Mesothelial cell of epicardium (in vitro differentiated cells): ENCODE results near the gene IL23A. TPM values are rescaled to one million over a fixed set of nuclear protein-coding genes. Genes with fewer than 3 reads are reported as not detected.

Source experiments
- DNase-seq, 2 experiments: peaks; one replicate each; pipeline ENCODE4 v3.0.0; 2021; ENCODE audit warnings: low spot score in 2 of 2; ENCODE audit not compliant: unreplicated experiment in 2 of 2
- H3K27ac Mint-ChIP-seq: 2 replicates; pipeline ENCODE4 v1.8.0; 2021; ENCODE audit warnings: mixed read lengths
- H3K27me3 Mint-ChIP-seq: 2 replicates; pipeline ENCODE4 v1.8.0; 2021; ENCODE audit warnings: low read depth, mixed read lengths
- H3K36me3 Mint-ChIP-seq: 2 replicates; pipeline ENCODE4 v1.8.0; 2021; ENCODE audit warnings: mixed read lengths
- H3K4me1 Mint-ChIP-seq: 2 replicates; pipeline ENCODE4 v1.8.0; 2021; ENCODE audit warnings: mixed read lengths
- H3K4me3 Mint-ChIP-seq: 2 replicates; pipeline ENCODE4 v1.8.0; 2021; ENCODE audit warnings: mild to moderate bottlenecking, moderate library complexity, mixed read lengths
- H3K9me3 Mint-ChIP-seq: 2 replicates; pipeline ENCODE4 v1.8.0; 2021; ENCODE audit warnings: mixed read lengths
- total RNA-seq: library from RNA; stranded (reverse); gene quantifications from 3 replicates; pipeline ENCODE4 v1.2.1, GENCODE V29; 2021
- TF ChIP-seq, protein P1 (sequence below): fragments of 200-600 bp; sonication (generic); IDR thresholded peaks from one replicate; pipeline ENCODE4 v1.5.0; 2021; ENCODE audit warnings: antibody characterized with exemption; ENCODE audit not compliant: unreplicated experiment

The IL23A gene
- total RNA-seq, 1 donor from 2014 or later, result 0.76 TPM

DNA sequence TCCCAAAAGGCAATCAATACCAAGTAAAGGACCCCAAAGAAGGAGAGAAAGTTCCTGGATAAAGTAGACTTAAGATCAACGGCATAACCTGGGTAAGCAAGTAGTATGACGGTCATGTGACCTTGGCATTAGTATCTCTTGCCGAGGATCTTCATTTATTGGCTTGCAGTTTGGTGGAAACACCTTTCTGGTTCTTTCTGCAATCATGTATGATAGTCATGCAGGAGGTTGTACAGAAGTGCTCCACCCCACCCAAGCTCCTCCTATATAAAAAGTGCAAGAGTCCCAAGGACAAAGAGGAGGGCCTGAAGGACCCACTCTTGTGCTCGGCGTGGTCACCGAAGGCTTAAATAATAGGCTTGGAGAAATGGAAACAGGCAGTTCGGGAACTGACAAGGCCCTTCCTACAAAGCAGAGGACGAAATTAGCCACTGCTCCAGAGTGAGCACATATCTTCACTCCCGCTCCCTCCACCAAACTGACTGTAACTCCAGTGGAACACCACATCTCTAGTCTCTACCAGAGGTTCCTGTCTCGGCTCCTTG, 39.3 kb upstream of the IL23A start:
- Mint-ChIP-seq H3K4me1 (peaks cover 25% of the 10 kb centered on the region), H3K9me3 (no peaks in the 10 kb centered on the region), H3K36me3 (peaks cover 4% of the 10 kb centered on the region), H3K27me3 (no peaks in the 10 kb centered on the region), H3K27ac (peak overlapping the region; percentile 92), H3K4me3 (peak overlapping the region; percentile 93)
- TF ChIP-seq, protein P1, sequence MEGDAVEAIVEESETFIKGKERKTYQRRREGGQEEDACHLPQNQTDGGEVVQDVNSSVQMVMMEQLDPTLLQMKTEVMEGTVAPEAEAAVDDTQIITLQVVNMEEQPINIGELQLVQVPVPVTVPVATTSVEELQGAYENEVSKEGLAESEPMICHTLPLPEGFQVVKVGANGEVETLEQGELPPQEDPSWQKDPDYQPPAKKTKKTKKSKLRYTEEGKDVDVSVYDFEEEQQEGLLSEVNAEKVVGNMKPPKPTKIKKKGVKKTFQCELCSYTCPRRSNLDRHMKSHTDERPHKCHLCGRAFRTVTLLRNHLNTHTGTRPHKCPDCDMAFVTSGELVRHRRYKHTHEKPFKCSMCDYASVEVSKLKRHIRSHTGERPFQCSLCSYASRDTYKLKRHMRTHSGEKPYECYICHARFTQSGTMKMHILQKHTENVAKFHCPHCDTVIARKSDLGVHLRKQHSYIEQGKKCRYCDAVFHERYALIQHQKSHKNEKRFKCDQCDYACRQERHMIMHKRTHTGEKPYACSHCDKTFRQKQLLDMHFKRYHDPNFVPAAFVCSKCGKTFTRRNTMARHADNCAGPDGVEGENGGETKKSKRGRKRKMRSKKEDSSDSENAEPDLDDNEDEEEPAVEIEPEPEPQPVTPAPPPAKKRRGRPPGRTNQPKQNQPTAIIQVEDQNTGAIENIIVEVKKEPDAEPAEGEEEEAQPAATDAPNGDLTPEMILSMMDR, result no peak
- DNase-seq, result no peak

DNA sequence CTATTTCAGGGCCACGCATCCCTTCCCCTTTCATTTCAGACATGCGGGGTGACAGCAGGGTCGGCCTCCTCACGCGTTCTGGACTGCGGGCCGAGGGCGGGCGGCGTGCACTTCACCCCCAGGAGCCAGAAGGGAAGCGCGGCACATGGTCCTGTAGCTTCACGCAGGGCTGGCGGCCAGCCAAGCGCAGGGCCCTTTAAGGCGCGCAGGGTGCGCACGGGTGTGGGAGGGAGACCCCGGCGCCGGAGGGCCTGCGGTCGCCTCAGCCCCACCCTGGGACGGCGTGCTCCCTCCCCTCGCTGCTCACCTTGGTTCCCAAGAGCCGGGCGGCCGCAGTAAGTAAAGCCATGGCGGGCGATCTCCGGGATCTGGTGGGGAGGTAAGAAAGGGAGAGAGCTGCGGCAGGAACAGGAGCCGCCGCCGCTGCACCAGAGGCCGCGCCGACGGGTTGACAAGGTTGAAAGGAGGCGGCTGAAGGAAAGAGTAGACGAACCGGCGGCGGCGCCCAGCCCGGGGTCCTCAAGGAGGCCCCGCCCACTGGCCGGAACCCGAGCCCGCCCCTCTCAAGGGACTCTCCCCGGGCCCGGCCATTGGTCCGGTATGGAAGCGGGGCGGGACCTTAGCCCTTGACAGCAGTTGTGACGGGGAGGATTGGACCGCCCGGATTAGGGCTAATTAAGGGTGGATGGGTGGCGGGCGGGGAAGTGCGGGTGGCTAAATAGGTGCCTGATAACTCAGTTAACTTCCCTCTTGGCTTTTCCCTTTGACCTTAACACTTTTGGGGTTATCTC, 38.6 kb upstream of the IL23A start, which contains the start of gene CS:
Gene CS, minus strand, starts transcription at position 478 of the 791 bp plus-strand sequence. Its CDS starts 129 bp downstream, at position 349.
- Mint-ChIP-seq H3K36me3 (peaks cover 6% of the 10 kb centered on the region), H3K27me3 (no peaks in the 10 kb centered on the region), H3K4me1 (peaks cover 25% of the 10 kb centered on the region), H3K27ac (peak within 1 kb of the TSS; percentile 92), H3K4me3 (peak within 1 kb of the TSS; percentile 93), H3K9me3 (no peaks in the 10 kb centered on the region)
- TF ChIP-seq, protein P1, result no peak
- peak; percentile 97 for DNase-seq

DNA sequence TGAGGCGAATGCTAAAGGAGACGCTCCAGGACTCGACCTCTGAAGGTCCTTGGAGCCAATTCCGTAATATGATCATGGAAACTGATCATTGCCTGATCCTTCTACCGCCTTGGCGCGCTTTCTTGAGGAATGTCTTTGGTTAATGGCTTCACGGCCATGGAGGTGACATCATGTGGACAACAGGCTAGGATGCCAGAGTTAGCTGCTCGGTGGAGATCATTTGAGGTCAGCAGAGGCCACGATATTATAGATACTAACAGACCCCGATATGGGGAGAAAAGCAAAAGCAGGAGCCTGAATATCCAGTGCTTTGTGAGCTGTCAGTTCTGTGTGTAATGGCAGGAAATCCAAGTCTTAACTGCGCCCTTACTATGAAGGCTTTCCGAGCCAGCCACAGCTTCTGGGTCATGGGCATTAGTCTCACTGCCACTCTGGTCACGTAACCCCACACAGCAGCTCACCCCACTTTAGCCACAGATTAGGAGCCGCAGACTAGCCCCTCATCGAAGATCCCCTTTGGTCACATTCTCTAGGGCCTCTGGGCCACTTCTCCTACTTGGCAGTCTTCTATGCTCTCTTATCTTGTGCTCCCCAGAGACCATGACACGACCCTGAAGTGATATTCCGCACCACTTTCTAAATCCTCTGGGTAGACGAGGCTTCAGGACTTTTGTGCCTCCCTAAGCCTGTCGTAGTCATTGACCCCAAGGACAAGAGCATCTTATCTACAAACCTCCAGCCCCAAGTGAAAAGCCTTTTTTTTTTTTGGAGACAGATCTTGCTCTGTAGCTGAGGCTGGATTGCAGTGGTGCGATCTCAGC, 37.8 kb upstream of the IL23A start:
- Mint-ChIP-seq H3K36me3 (peaks cover 9% of the 10 kb centered on the region), H3K4me1 (peaks cover 25% of the 10 kb centered on the region), H3K27me3 (no peaks in the 10 kb centered on the region), H3K4me3 (peak overlapping the region; percentile 93), H3K9me3 (no peaks in the 10 kb centered on the region), H3K27ac (peak overlapping the region; percentile 92)
- TF ChIP-seq, protein P1, result no peak
- DNase-seq, result no peak

DNA sequence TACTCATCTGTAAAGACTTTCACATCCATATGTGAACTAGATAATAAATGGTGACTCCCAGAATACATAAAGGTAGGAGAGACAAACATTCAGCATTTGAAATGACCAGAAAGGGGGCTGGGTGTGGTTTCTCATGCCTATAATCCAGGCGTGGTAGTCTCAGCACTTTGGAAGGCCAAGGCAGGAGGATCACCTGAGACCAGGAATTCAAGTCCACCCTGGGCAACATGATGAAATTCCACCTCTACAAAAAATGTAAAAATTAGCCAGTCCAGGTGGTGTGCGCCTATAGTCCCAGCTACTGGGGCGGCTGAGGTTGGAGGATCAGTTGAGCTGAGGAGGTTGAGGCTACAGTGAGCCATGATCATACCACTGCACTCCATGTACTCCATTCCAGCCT, 34.4 kb upstream of the IL23A start:
- H3K4me1 Mint-ChIP-seq, result peaks cover 13% of the 10 kb centered on the region
- TF ChIP-seq, protein P1, result no peak
- no peak overlapping the region for H3K27ac Mint-ChIP-seq
- H3K4me3 Mint-ChIP-seq, result no peak overlapping the region
- DNase-seq, result no peak
- peaks cover 13% of the 10 kb centered on the region for H3K36me3 Mint-ChIP-seq
- H3K27me3 Mint-ChIP-seq, result no peaks in the 10 kb centered on the region
- no peaks in the 10 kb centered on the region for H3K9me3 Mint-ChIP-seq

DNA sequence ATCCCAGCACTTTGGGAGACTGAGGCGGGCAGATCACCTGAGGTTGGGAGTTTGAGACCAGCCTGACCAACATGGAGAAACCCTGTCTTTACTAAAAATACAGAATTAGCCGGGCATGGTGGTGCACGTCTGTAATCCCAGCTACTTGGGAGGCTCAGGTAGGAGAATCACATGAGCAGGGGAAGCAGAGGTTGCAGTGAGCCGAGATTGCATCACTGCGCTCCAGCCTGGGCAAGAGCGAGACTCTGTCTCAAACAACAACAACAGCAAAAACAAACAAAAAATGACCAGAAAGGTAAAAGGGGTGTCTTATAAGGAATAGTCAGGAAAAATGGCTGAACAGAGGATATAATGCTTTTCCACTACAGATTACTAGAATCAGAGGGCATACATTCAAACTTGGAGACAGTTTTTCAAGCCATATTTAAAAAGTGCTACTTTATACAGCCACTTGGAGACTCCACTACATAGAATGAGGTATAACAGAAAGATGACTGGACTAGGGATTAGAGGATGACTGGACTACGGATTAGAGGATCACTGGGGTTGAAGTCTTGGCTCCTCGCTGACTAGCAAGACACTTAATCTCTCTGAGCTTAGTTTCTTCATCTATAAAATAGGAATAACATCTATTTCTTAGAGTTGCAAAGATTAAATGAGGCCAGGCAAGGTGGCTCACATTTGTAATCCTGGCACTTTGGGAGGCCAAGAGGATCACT, 33.7 kb upstream of the IL23A start:
- H3K27me3 Mint-ChIP-seq, result no peaks in the 10 kb centered on the region
- DNase-seq, result no peak
- TF ChIP-seq, protein P1, result no peak
- peaks cover 17% of the 10 kb centered on the region for H3K36me3 Mint-ChIP-seq
- H3K4me3 Mint-ChIP-seq, result no peak overlapping the region
- H3K27ac Mint-ChIP-seq, result no peak overlapping the region
- H3K9me3 Mint-ChIP-seq, result no peaks in the 10 kb centered on the region
- H3K4me1 Mint-ChIP-seq, result peaks cover 12% of the 10 kb centered on the region
